SK-N-SH (cell line): ENCODE measurements around the gene ATG7.
"Not testable (repeated sequence)": the region's sequence is repeated elsewhere in the genome, so short reads cannot be mapped to it uniquely, and the experiment has no call there.

Source experiments
- EZH2phosphoT487 ChIP-seq: fragments of 200-600 bp; sonication (generic); IDR thresholded peaks from 2 replicates; pipeline ENCODE4 v1.6.1; 2017; ENCODE audit warnings: low read depth, mixed run types, mild to moderate bottlenecking, antibody characterized with exemption, moderate library complexity, borderline replicate concordance
- MAX ChIP-seq: IDR thresholded peaks from 2 replicates; pipeline ENCODE4 v1.4.0; 2012; ENCODE audit warnings: low read depth
- MXI1 ChIP-seq: IDR thresholded peaks from 2 replicates; pipeline ENCODE4 v1.6.1; 2012; ENCODE audit warnings: mild to moderate bottlenecking, low read depth, low read length, improper control_type of control experiment
- POLR2AphosphoS5 ChIP-seq: IDR thresholded peaks from 2 replicates; pipeline ENCODE4 v1.6.1; 2012; ENCODE audit warnings: low read depth, low read length
- REST ChIP-seq: IDR thresholded peaks from 2 replicates; pipeline ENCODE4 v1.6.1; 2012; ENCODE audit warnings: mild to moderate bottlenecking, low read depth, low read length, moderate library complexity
- RFX5 ChIP-seq: IDR thresholded peaks from 2 replicates; pipeline ENCODE4 v1.6.1; 2012; ENCODE audit warnings: mild to moderate bottlenecking, improper control_type of control experiment, low read length
- SIN3A ChIP-seq: IDR thresholded peaks from 2 replicates; pipeline ENCODE4 v1.6.1; 2012; ENCODE audit warnings: low read depth, mild to moderate bottlenecking, low read length, moderate library complexity, borderline replicate concordance
- TF ChIP-seq, protein P1 (sequence below): fragments of 200-600 bp; sonication (generic); IDR thresholded peaks from 2 replicates; pipeline ENCODE4 v1.6.1; 2017; ENCODE audit warnings: antibody characterized with exemption, mild to moderate bottlenecking, moderate library complexity

GRCh38 chr3:11513125-11513816, 241.1 kb downstream of the ATG7 start:
- TF ChIP-seq RFX5, EZH2phosphoT487, REST, MXI1, MAX, SIN3A, POLR2AphosphoS5: not testable (repeated sequence)
- TF ChIP-seq, protein P1, sequence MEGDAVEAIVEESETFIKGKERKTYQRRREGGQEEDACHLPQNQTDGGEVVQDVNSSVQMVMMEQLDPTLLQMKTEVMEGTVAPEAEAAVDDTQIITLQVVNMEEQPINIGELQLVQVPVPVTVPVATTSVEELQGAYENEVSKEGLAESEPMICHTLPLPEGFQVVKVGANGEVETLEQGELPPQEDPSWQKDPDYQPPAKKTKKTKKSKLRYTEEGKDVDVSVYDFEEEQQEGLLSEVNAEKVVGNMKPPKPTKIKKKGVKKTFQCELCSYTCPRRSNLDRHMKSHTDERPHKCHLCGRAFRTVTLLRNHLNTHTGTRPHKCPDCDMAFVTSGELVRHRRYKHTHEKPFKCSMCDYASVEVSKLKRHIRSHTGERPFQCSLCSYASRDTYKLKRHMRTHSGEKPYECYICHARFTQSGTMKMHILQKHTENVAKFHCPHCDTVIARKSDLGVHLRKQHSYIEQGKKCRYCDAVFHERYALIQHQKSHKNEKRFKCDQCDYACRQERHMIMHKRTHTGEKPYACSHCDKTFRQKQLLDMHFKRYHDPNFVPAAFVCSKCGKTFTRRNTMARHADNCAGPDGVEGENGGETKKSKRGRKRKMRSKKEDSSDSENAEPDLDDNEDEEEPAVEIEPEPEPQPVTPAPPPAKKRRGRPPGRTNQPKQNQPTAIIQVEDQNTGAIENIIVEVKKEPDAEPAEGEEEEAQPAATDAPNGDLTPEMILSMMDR: not testable (repeated sequence)
